Measurements from ENCODE around the gene TP53RK. TPM values are rescaled to one million over a fixed set of nuclear protein-coding genes. Genes with fewer than 3 reads are reported as not detected.

TP53RK gene
- 17.6 and 20.1 TPM in 2 replicates for total RNA-seq

GRCh38 chr20:46689082-46689753 lies at the start of gene TP53RK:
Gene TP53RK, minus strand, starts transcription at chr20:46689444. Its CDS starts 30 bp downstream, at chr20:46689414.

GRCh38 chr20:46709459-46710152 lies 20.4 kb upstream of the TP53RK start, which contains the start of gene SLC2A10:
Gene SLC2A10, plus strand, starts transcription at chr20:46709649. Its CDS starts 88 bp downstream, at chr20:46709737.

GRCh38 chr20:46651091-46651962 lies 37.9 kb downstream of the TP53RK start, which contains the start of gene SLC13A3:
Gene SLC13A3, minus strand, starts transcription at chr20:46651459. Its CDS starts 38 bp downstream, at chr20:46651421.

Other genes starting within 250 kb of the TP53RK start
- under 0.01 and 1.7 TPM in 2 replicates for gene ZNF334, start 175.9 kb downstream of the TP53RK start, total RNA-seq
- gene OCSTAMP, start 138.8 kb downstream of the TP53RK start, total RNA-seq, result not detected in 2 replicates
- gene SLC13A3, start 38.0 kb downstream of the TP53RK start, total RNA-seq, result 0.15 and 0.32 TPM in 2 replicates
- 10.6 and 13.3 TPM in 2 replicates for gene SLC2A10, start 20.2 kb upstream of the TP53RK start, total RNA-seq
- gene EYA2, start 205.4 kb upstream of the TP53RK start, total RNA-seq, result not detected in 2 replicates

Measured in epithelial cell of umbilical artery (primary cell).